H1 (cell line): ENCODE data around the gene TSFM. TPM values are rescaled to one million over a fixed set of nuclear protein-coding genes. Genes with fewer than 3 reads are reported as not detected.
A peak's percentile ranks its signal among the peaks of the same experiment; 100 is the strongest.

Experiments
- CTCF ChIA-PET: fragments of 300-600 bp; sonication (Branson Sonifier 250); formaldehyde crosslinking; loops from one replicate; lab custom pipeline; 2021; ENCODE audit not compliant: partially characterized antibody; lab: Charles Lee
- POLR2A ChIA-PET: fragments of 300-600 bp; sonication (Branson Sonifier 250); formaldehyde crosslinking; loops from one replicate; lab custom pipeline; 2021; ENCODE audit warnings: inconsistent platforms; ENCODE audit not compliant: partially characterized antibody; lab: Charles Lee
- DNase-seq, 2 experiments: peaks; one replicate each; pipeline versions ENCODE4 v3.0.0 to v3.0.0-alpha.2; 2010 to 2022; ENCODE audit warnings: low spot score in 2 of 2, low read depth in 1 of 2, mixed read lengths in 1 of 2
- FAIRE-seq: peaks from 2 replicates; lab custom pipeline; 2011; peaks lifted over from hg19 to GRCh38; lab: Jason Lieb, UNC
- H2AFZ ChIP-seq: 2 replicates; pipeline ENCODE4 v1.8.1; 2012; ENCODE audit warnings: low read length, inconsistent platforms
- H2AK5ac ChIP-seq: 2 replicates; pipeline ENCODE4 v1.6.1; 2013; ENCODE audit warnings: low read depth, low read length
- H2BK120ac ChIP-seq: replicated peaks from 2 replicates; pipeline ENCODE3; 2013; ENCODE audit warnings: low read depth, low read length, inconsistent platforms
- H2BK12ac ChIP-seq: 2 replicates; pipeline ENCODE4 v1.6.1; 2013; ENCODE audit warnings: low read depth, low read length
- H2BK15ac ChIP-seq: 2 replicates; pipeline ENCODE4 v1.6.1; 2013; ENCODE audit warnings: low read length
- H2BK20ac ChIP-seq: 2 replicates; pipeline ENCODE4 v1.6.1; 2013; ENCODE audit warnings: low read length
- H2BK5ac ChIP-seq: 2 replicates; pipeline ENCODE4 v1.6.1; 2013; ENCODE audit warnings: low read depth, low read length
- H3K14ac ChIP-seq: 2 replicates; pipeline ENCODE4 v1.6.1; 2013; ENCODE audit warnings: inconsistent platforms; ENCODE audit not compliant: insufficient read length
- H3K18ac ChIP-seq: 2 replicates; pipeline ENCODE4 v1.6.1; 2013; ENCODE audit warnings: low read length; ENCODE audit errors: extremely low read depth
- H3K23ac ChIP-seq: 2 replicates; pipeline ENCODE4 v1.6.1; 2013; ENCODE audit warnings: inconsistent platforms; ENCODE audit not compliant: insufficient read length
- H3K23me2 ChIP-seq: 2 replicates; pipeline ENCODE4 v1.6.1; 2013; ENCODE audit warnings: low read depth, low read length
- H3K27ac ChIP-seq: 2 replicates; pipeline ENCODE4 v1.6.1; 2011; ENCODE audit warnings: low read depth, low read length, inconsistent platforms
- H3K27me3 ChIP-seq, 4 experiments: replicated peaks in 1 of 4; 1 replicate in 1 of 4; 2 replicates in 3 of 4; pipeline versions ENCODE4 v1.6.1 to v1.8.1; 2011 to 2013; ENCODE audit warnings: low read length in 3 of 4, mild to moderate bottlenecking in 3 of 4, inconsistent platforms in 2 of 4, mixed read lengths in 2 of 4, moderate library complexity in 1 of 4; ENCODE audit not compliant: control insufficient read depth in 3 of 4, insufficient read depth in 3 of 4; ENCODE audit errors: extremely low read depth in 1 of 4
- H3K36me3 ChIP-seq, 4 experiments: 2 replicates each; pipeline versions ENCODE4 v1.6.1 to v1.8.1; 2011 to 2013; ENCODE audit warnings: mild to moderate bottlenecking in 4 of 4, low read length in 3 of 4, moderate library complexity in 2 of 4, control low read depth in 1 of 4, inconsistent platforms in 1 of 4; ENCODE audit not compliant: insufficient read depth in 4 of 4, control insufficient read depth in 2 of 4
- H3K4ac ChIP-seq: replicated peaks from 2 replicates; pipeline ENCODE3; 2013; ENCODE audit warnings: low read length, low read depth, mixed read lengths, inconsistent platforms; ENCODE audit not compliant: insufficient read length
- H3K4me1 ChIP-seq, 4 experiments: replicated peaks in 1 of 4; 1 replicate in 1 of 4; 2 replicates in 3 of 4; pipeline versions ENCODE4 v1.6.1 to v1.8.1; 2011 to 2013; ENCODE audit warnings: low read length in 3 of 4, inconsistent platforms in 2 of 4, mixed read lengths in 1 of 4; ENCODE audit not compliant: insufficient read depth in 4 of 4, control insufficient read depth in 3 of 4
- H3K4me2 ChIP-seq, 2 experiments: 2 replicates each; pipeline versions ENCODE4 v1.6.1 to v1.8.1; 2011 to 2013; ENCODE audit warnings: low read depth in 2 of 2, low read length in 2 of 2, control low read depth in 1 of 2, inconsistent platforms in 1 of 2, mild to moderate bottlenecking in 1 of 2; ENCODE audit not compliant: insufficient read depth in 1 of 2
- H3K4me3 ChIP-seq, 4 experiments: fragments of 200-600, 300-600 bp in 1 of 4; sonication (generic), shearing (Covaris generic), sonication (Bioruptor Twin) in 1 of 4; 2 replicates each; pipeline versions ENCODE4 v1.5.1 to v1.8.1; 2011 to 2016; ENCODE audit warnings: low read length in 4 of 4, low read depth in 3 of 4, control low read depth in 2 of 4, inconsistent platforms in 2 of 4, mild to moderate bottlenecking in 2 of 4, mixed read lengths in 1 of 4, moderate library complexity in 1 of 4; ENCODE audit not compliant: insufficient read depth in 2 of 4; ENCODE audit errors: extremely low read depth in 1 of 4
- H3K56ac ChIP-seq: replicated peaks from 2 replicates; pipeline ENCODE3; 2013; ENCODE audit warnings: low read depth, mild to moderate bottlenecking, mixed read lengths, low read length, inconsistent platforms; ENCODE audit not compliant: insufficient read length
- H3K79me1 ChIP-seq: 2 replicates; pipeline ENCODE4 v1.6.1; 2013; ENCODE audit warnings: low read depth, low read length, control low read depth
- H3K79me2 ChIP-seq, 2 experiments: 2 replicates each; pipeline versions ENCODE4 v1.6.1 to v1.8.1; 2012 to 2013; ENCODE audit warnings: low read length in 2 of 2, mild to moderate bottlenecking in 2 of 2, inconsistent platforms in 1 of 2; ENCODE audit not compliant: insufficient read depth in 2 of 2, control insufficient read depth in 1 of 2
- H3K9ac ChIP-seq, 4 experiments: replicated peaks in 1 of 4; 1 replicate in 1 of 4; 2 replicates in 3 of 4; pipeline versions ENCODE4 v1.6.1 to v1.8.1; 2011 to 2013; ENCODE audit warnings: low read depth in 3 of 4, low read length in 3 of 4, control low read depth in 2 of 4, mild to moderate bottlenecking in 2 of 4, moderate library complexity in 2 of 4, inconsistent platforms in 1 of 4; ENCODE audit errors: extremely low read depth in 1 of 4
- H3K9me3 ChIP-seq, 2 experiments: 2 replicates each; pipeline versions ENCODE4 v1.6.1 to v1.8.1; 2012 to 2013; ENCODE audit warnings: mild to moderate bottlenecking in 2 of 2, moderate library complexity in 2 of 2, control low read depth in 1 of 2, inconsistent platforms in 1 of 2, low read depth in 1 of 2, low read length in 1 of 2, mixed read lengths in 1 of 2; ENCODE audit not compliant: insufficient read depth in 2 of 2
- H4K20me1 ChIP-seq, 2 experiments: replicated peaks in 1 of 2; 2 replicates each; pipeline versions ENCODE3 to v1.8.1; 2011 to 2013; ENCODE audit warnings: inconsistent platforms in 2 of 2, low read length in 2 of 2, mild to moderate bottlenecking in 1 of 2; ENCODE audit not compliant: insufficient read depth in 2 of 2, control insufficient read depth in 1 of 2
- H4K5ac ChIP-seq: 2 replicates; pipeline ENCODE4 v1.6.1; 2013; ENCODE audit warnings: low read length, low read depth, mixed read lengths, inconsistent platforms; ENCODE audit not compliant: insufficient read length
- H4K8ac ChIP-seq: 2 replicates; pipeline ENCODE4 v1.8.0; 2013; ENCODE audit warnings: mild to moderate bottlenecking, moderate library complexity, low read length, inconsistent platforms; ENCODE audit not compliant: insufficient read depth; ENCODE audit errors: extremely low read depth
- H4K91ac ChIP-seq: replicated peaks from 2 replicates; pipeline ENCODE3; 2013; ENCODE audit warnings: low read length, mixed read lengths, inconsistent platforms; ENCODE audit not compliant: insufficient read length
- POLR2AphosphoS5 ChIP-seq: IDR thresholded peaks from 2 replicates; pipeline ENCODE4 v1.6.1; 2011; ENCODE audit warnings: low read depth, low read length
- SIN3A ChIP-seq, 2 experiments: IDR thresholded peaks in 1 of 2; conservative IDR thresholded peaks in 1 of 2; 2 replicates each; pipeline ENCODE4 v1.6.1; 2011 to 2012; ENCODE audit warnings: low read length in 2 of 2, improper control_type of control experiment in 1 of 2, low read depth in 1 of 2, mild to moderate bottlenecking in 1 of 2
- WGBS, 2 experiments: shearing (Covaris generic) in 1 of 2; methylation state at CpG; one replicate each; pipeline versions ENCODE4 v1.1.6 to v1.1.7; 2013 to 2015; ENCODE audit warnings: low lambda C conversion rate in 2 of 2, mixed read lengths in 2 of 2, inconsistent platforms in 1 of 2, low coverage in 1 of 2, missing lambda C conversion rate in 1 of 2; ENCODE audit not compliant: insufficient replicate concordance in 2 of 2, insufficient coverage in 1 of 2, insufficient read length in 1 of 2; ENCODE audit errors: extremely low coverage in 1 of 2, missing lambda C conversion rate in 1 of 2; 5-methylcytosine and 5-hydroxymethylcytosine counted together
- polyA plus RNA-seq, 7 experiments: library from polyadenylated mRNA; depleted of rRNA in 3 of 7; stranded (reverse) in 5 of 7; unstranded in 2 of 7; fragments of >200 nt in 5 of 7; fragments of 200-250 nt in 2 of 7; gene quantifications; 1 replicate in 5 of 7; 2 replicates in 1 of 7; 4 replicates in 1 of 7; pipeline versions ENCODE4 v1.2.1 to v1.2.3, GENCODE V29; 2011 to 2013; ENCODE audit warnings: missing spikeins in 2 of 7, mixed read lengths in 2 of 7
- total RNA-seq: library from RNA; stranded (reverse); fragmentation: NEBNext Ultra II Directional; extraction: Animal tissue kit (Norgen Biotek cat#: 25700); gene quantifications from 2 replicates; pipeline ENCODE4 v1.2.1, GENCODE V29; 2021

Gene TSFM
- total and polyA plus RNA-seq, 2 of the 8 experiments (the other 6 are each of a cell fraction or from before 2014, with no cell fraction given), result 17.4 to 49.8 TPM

GRCh38 chr12:57735198-57735855 lies 47.3 kb upstream of the TSFM start:
- H4K91ac ChIP-seq, result no peak overlapping the region
- H3K4me3 ChIP-seq, result peak overlapping the region in 3 of 4 experiments; percentile 26 to 76 (median 35); a peak in 5 of 8 replicates
- H2BK12ac ChIP-seq, result no peak overlapping the region; the same call in 1 of the 2 replicates
- H3K56ac ChIP-seq, result no peak overlapping the region
- no peak overlapping the region for H4K5ac ChIP-seq
- ChIA-PET POLR2A (interaction anchor here (0.6 to 5.2 kb wide), 19 partner anchors 10 to 217 kb away, joined by 3 to 59 read pairs (median 4); partner anchors contain the start of genes ARHGEF25, CDK4, EEF1AKMT3 and METTL1), CTCF (interaction anchor here (0.6 to 11.2 kb wide), 24 partner anchors 9 to 280 kb away, joined by 3 to 149 read pairs (median 5); partner anchors contain the start of genes ARHGEF25, B4GALNT1, OS9 and TSPAN31)
- peaks cover 6 to 29% (median 12%) of the 10 kb centered on the region in 4 experiments; a peak in 6 of 7 replicates for H3K4me1 ChIP-seq
- no peak overlapping the region for H3K14ac ChIP-seq
- peaks cover 0 to 17% of the 10 kb centered on the region in 2 experiments for H4K20me1 ChIP-seq
- no peak for DNase-seq
- no peak overlapping the region for H2AK5ac ChIP-seq
- no peak for FAIRE-seq
- peaks cover 2% of the 10 kb centered on the region; the same call in 1 of the 2 replicates for H3K23me2 ChIP-seq
- no peak overlapping the region for H3K18ac ChIP-seq
- no peak overlapping the region for H3K27ac ChIP-seq
- H3K36me3 ChIP-seq, result peaks cover 0 to 6% (median 0%) of the 10 kb centered on the region in 4 experiments; a peak in 1 of 8 replicates
- no peaks in the 10 kb centered on the region for H3K79me1 ChIP-seq
- no peak overlapping the region for H2BK20ac ChIP-seq
- 27% methylated on average over 8 of the region's 8 CpGs; no CpG with 5 or more reads in 1 of the 2 experiments for WGBS, 2 experiments
- H3K9ac ChIP-seq, result no peak overlapping the region
- no peak overlapping the region for H3K23ac ChIP-seq
- no peak overlapping the region for H2AFZ ChIP-seq
- no peak overlapping the region for H4K8ac ChIP-seq
- H3K9me3 ChIP-seq, result no peaks in the 10 kb centered on the region; a peak in 1 of 4 replicates
- H2BK5ac ChIP-seq, result no peak overlapping the region
- H3K27me3 ChIP-seq, result peaks cover 49 to 97% (median 88%) of the 10 kb centered on the region in 4 experiments
- H3K79me2 ChIP-seq, result no peaks in the 10 kb centered on the region
- peak overlapping the region; percentile 61; the same call in 1 of the 2 replicates for H2BK15ac ChIP-seq
- no peak overlapping the region for H2BK120ac ChIP-seq
- no peak for TF ChIP-seq POLR2AphosphoS5
- TF ChIP-seq SIN3A (conservative IDR thresholded peaks at IDR 0.05 in 1 of 2, IDR thresholded peaks at IDR 0.05 in 1 of 2; ENCODE audit: low read depth in 1 of 2, low read length in 2 of 2), result 0 out of 4 replicates have a peak, but pooled peaks of 1 of the 2 experiments have one; percentile 11
- H3K4ac ChIP-seq, result no peak overlapping the region
- peak overlapping the region; percentile 79 to 93 for H3K4me2 ChIP-seq
